22Rv1 (cell line): Measurements from ENCODE around the gene AGR2.

Source experiments
- H3K27ac ChIP-seq: fragments of 450-650 bp; 2 replicates; pipeline ENCODE4 v1.5.1; 2017
- CTCF ChIP-seq: fragments of 450-650 bp; IDR thresholded peaks from 2 replicates; pipeline ENCODE4 v1.5.1; 2017; ENCODE audit warnings: mild to moderate bottlenecking
- ZFX ChIP-seq: fragments of 450-650 bp; IDR thresholded peaks from 2 replicates; pipeline ENCODE4 v1.6.1; 2017; ENCODE audit warnings: antibody characterized with exemption, borderline replicate concordance

The AGR2 gene

DNA sequence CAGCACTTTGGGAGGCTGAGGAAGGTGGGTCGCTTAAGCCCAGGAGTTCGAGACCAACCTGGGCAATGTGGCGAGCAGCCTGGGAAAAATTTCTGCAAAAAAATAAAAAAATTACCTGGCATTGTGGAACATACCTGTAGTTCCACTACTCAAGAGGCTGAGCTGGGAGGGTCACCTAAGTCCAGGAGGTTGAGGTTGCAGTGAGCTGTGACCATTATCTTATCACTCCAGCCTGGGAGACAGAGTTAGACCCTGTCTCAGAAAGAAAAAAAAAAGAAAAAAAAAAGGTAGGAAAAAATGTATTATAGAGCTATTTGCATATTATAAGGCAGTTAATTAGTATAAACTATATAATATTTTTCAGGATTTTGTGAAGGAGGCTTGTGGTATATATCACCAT lies 62.3 kb downstream of the AGR2 start:
- no peak overlapping the region for H3K27ac ChIP-seq
- TF ChIP-seq CTCF (no peak), ZFX (no peak)
